ENCODE measurements around the gene ZNF225. TPM values are rescaled to one million over a fixed set of nuclear protein-coding genes. Genes with fewer than 3 reads are reported as not detected.

The ZNF225 gene
- 3.8 and 5.5 TPM in 2 replicates for total RNA-seq (2014; rRNA removed; shearing (Covaris generic))

DNA sequence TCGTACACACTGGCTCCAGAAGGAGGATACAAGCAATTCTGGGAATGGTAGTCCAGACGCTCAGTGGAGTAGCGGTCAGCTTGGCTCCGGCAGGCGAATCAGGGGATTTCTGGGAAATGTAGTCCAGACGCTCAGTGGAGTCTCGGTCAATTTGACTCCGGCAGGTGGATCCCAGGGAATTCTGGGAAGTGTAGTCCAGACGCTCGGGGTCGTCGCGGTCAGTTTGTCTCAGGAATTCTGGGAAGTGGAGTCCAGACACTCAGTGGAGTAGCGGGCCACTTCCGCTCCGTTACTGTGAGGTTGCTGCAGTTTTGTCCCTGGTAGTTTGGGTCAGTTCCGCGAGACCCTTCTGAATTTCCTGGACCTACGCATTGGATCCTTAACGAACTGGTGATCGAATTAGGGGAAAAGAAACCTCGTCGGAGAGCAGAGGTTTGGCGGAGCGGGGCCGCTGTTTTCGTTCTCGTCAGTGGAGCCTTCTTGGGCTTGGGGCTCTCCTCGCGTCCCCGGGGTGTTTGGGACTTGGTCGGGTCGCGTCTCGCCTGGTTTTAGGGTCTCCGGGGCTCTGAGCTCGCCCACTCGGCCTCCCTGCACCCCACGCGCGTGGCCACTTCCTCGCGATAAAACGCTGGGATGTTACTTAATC is at the start of gene ZNF225:
ZNF225 (plus strand) TSS at position 262 of the 646 bp plus-strand sequence. CDS start 2,429 bp downstream, outside the sequence.

DNA sequence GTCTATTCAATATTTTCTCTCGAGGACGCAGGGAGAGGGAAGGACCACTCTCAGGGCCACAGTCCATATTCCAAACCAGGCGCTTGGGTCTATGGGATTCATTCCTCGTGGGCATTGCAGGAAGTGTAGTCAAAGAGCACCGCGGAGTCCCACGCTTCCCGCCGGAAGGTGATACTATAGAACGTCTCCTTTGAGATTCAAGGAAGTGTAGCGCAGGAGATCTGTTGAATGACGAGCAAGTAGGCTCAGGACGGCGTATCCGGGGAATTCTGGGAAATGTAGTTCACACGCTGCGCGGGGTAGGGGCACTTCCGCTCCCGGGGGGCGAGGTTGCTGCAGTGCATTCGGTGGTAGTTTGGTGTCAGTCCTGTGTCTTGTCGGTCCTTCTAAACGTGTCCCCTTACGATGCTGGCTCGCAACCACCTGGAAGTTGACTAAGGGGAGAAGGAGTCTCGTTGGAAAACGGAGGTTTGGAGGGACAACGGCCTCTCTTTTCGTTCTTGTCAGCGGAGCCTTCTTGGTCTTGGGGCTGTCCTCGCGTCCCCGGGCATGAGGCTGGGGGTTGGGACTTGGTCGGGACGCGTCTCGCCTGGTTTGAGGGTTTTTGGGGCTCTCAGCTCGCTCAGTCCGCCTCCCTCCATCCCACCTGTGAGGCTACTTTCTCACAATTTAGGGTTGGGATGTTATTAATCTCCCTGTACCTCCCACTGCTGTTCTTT is 41.2 kb upstream of the ZNF225 start, which contains the start of gene ZNF284:
ZNF284 (plus strand) TSS at position 336 of the 719 bp plus-strand sequence. CDS start 4,231 bp downstream, outside the sequence.

DNA sequence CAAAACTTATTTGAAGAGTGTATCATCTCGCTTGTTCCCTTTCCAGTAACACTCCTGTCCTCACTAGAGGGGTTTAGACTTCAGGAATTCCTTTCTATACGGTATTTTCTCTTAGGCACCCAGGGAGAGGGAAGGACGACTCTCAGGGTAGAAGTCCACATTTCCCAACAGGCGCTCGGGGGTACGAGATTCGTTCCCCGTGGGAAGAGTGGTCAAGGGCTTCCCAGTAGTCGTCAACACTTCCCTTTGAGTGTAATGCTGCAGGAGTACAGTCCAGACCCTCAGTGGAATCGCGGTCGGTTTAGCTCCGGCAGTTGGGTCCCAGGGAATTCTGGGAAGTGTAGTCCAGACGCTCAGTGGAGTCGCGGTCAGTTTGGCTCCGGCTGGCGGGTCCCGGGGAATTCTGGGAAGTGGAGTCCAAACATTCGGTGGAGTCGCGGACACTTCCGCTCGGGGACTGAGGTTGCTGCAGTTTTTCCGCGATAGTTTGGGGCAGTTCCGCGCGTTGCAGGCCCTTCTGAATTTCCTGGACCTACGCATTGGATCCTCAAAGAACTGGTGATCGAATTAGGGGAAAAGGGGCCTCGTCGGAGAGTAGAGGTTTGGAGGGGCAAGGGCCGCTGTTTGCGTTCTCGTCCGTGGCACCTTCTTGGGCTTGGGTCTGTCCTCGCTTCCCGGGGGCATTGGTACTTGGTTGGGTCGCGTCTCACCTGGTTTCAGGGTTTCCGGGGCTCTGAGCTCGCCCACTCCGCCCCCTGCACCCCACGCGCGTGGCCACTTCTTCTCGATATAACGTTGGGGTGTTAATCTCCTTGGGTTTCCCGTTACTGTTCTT is 19.1 kb upstream of the ZNF225 start, which contains the start of gene ZNF224:
ZNF224 (plus strand) TSS at position 431 of the 835 bp plus-strand sequence. CDS start 3,513 bp downstream, outside the sequence.

DNA sequence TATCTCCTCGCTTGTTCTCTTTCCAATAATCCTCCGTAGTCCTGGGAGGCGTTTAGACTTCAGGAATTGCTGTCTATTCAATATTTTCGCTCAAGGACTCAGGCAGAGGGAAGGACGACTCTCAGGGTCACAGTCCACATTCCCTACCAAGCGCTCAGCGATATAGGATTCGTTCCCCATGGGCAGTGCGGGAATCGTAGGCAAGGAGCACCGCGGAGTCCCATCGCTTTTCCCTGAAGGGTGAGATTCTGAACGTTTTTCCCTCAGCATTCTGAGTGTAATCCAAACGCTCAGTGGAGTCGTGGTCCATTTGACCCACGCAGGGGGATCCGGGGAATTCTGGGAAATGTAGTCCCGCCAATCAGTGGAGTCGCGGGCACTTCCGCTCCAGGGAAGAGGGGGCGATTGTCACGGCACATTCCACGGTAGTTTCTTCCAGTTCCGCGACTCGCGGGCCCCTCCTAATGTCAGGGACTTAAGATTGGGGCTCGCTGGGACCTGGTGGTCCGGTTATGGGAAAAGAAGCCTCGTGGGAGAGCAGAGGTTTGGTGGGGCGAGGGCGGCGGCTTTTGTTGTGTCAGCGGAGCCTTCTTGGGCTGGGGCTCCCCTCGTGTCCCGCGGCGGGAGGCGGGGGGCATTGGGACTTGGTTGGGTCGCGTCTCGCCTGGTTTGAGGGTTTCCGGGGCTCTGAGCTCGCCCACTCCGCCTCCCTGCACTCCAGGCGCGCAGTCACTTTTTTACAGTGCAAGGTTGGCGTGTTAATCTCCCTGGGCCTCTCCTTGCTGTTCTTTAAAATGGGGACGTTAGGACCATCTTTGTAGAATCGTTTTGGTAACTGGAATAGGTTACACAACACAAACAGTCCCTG is 28.2 kb downstream of the ZNF225 start, which contains the start of gene ZNF234:
ZNF234 (plus strand) TSS at position 364 of the 868 bp plus-strand sequence. CDS start 3,079 bp downstream, outside the sequence.

DNA sequence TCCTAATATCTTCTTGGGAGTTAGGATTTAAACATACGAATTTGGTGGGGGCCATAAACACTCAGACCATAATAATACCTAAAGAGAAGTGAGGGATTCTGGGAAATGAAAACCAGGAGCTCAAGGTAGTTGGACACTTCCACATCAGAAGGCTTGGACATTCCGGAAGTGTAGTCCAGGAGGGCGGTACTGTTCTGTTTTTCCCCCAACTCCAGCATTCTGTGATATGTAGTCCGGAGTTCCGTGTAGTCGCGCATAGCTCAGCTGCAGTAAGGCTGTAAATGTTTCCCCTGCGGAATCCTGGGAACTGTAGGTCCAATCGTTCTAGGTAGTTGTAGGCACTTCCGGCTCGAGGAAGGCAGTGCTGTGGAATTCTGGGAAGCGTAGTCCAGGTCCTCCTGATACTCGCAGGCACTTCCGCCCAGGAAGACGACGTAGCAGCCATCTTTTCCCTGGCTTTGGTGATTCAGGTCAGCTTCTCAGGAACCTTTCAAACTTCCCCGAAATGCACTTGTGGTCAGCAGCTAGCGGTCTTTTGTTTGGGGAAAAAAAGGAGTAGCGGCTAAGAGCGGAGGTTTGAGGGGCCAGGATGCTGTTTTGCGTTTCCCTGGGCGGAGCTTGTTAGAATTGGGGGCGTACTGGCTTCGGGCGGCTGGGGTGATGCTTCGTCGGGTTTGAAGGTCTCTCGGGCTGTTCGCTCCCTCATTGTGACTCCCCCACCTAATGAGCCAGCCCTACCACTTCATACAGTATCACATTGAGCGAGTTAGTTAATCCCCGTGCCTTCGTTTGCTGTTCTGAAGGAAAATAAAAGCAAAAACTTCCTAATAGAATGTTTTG is 51.7 kb downstream of the ZNF225 start, which contains the start of gene ZNF226:
ZNF226 (plus strand) TSS at position 428 of the 840 bp plus-strand sequence. CDS start 4,981 bp downstream, outside the sequence.

Small RNAs within 50 kb of the gene (small RNA-seq; reads per million reads assigned to genes)
- not detected for gene RNU6-902P

Other genes with a start within 250 kb of the ZNF225 start
- gene ZNF404, start 229.4 kb upstream of the ZNF225 start, total RNA-seq (2014; rRNA removed; shearing (Covaris generic)): 1.2 and 1.5 TPM in 2 replicates
- gene ZNF45, start 178.1 kb upstream of the ZNF225 start, total RNA-seq (2014; rRNA removed; shearing (Covaris generic)): 20.8 and 23.7 TPM in 2 replicates
- gene ZNF221, start 162.2 kb upstream of the ZNF225 start, total RNA-seq (2014; rRNA removed; shearing (Covaris generic)): 3.3 and 4.5 TPM in 2 replicates
- 10.7 and 11.9 TPM in 2 replicates for gene ZNF155, start 129.2 kb upstream of the ZNF225 start, total RNA-seq (2014; rRNA removed; shearing (Covaris generic))
- 1.8 and 2.0 TPM in 2 replicates for gene ZNF230, start 110.4 kb upstream of the ZNF225 start, total RNA-seq (2014; rRNA removed; shearing (Covaris generic))
- 5.7 and 8.8 TPM in 2 replicates for gene ZNF222, start 88.0 kb upstream of the ZNF225 start, total RNA-seq (2014; rRNA removed; shearing (Covaris generic))
- 1.7 and 3.0 TPM in 2 replicates for gene ZNF223, start 61.4 kb upstream of the ZNF225 start, total RNA-seq (2014; rRNA removed; shearing (Covaris generic))
- 1.2 and 1.7 TPM in 2 replicates for gene ZNF284, start 41.2 kb upstream of the ZNF225 start, total RNA-seq (2014; rRNA removed; shearing (Covaris generic))
- 14.1 and 15.5 TPM in 2 replicates for gene ZNF224, start 19.0 kb upstream of the ZNF225 start, total RNA-seq (2014; rRNA removed; shearing (Covaris generic))
- gene ZNF234, start 28.2 kb downstream of the ZNF225 start, total RNA-seq (2014; rRNA removed; shearing (Covaris generic)): 5.8 and 7.5 TPM in 2 replicates
- 20.4 and 34.4 TPM in 2 replicates for gene ZNF226, start 51.7 kb downstream of the ZNF225 start, total RNA-seq (2014; rRNA removed; shearing (Covaris generic))
- 25.0 and 30.4 TPM in 2 replicates for gene ZNF227, start 99.1 kb downstream of the ZNF225 start, total RNA-seq (2014; rRNA removed; shearing (Covaris generic))
- gene ZNF233, start 146.5 kb downstream of the ZNF225 start, total RNA-seq (2014; rRNA removed; shearing (Covaris generic)): 0.34 and 0.53 TPM in 2 replicates
- 3.2 and 3.9 TPM in 2 replicates for gene ZNF235, start 191.6 kb downstream of the ZNF225 start, total RNA-seq (2014; rRNA removed; shearing (Covaris generic))
- gene ZNF112, start 243.3 kb downstream of the ZNF225 start, total RNA-seq (2014; rRNA removed; shearing (Covaris generic)): 4.1 and 6.3 TPM in 2 replicates

Measured in A375 (cell line).